Measurements from ENCODE around the gene CPLANE1.
"Not testable (repeated sequence)": the region's sequence is repeated elsewhere in the genome, so short reads cannot be mapped to it uniquely, and the experiment has no call there.

CPLANE1 gene

DNA sequence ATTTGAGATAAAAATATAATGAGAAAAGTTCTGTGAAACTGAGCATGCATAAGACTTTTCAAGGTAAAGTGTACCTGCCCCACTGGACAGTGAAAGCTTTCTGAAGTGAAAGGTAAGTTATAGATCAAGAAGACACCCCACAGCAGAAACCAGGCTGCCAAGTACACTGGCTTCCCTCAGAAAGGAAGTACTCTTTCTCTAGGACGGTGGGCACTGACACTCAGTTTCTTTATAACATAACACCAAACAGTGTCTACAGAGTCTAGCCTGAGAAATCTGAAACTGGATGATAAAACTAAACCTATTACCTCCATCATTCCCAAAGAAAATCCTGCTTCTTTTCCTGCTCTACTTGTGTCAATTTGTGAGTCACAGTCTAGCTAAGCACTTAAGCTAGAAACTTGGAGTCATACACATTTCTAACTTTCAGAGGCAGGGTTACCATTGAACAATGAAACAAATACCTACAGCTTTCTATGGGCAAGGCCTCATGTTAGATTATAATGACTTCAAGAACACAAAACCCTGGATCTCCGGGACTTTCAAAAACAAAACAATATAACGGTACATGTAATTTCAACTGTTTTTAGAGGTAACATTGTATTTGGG is 136.7 kb downstream of the CPLANE1 start:
- DNase-seq = no peak

DNA sequence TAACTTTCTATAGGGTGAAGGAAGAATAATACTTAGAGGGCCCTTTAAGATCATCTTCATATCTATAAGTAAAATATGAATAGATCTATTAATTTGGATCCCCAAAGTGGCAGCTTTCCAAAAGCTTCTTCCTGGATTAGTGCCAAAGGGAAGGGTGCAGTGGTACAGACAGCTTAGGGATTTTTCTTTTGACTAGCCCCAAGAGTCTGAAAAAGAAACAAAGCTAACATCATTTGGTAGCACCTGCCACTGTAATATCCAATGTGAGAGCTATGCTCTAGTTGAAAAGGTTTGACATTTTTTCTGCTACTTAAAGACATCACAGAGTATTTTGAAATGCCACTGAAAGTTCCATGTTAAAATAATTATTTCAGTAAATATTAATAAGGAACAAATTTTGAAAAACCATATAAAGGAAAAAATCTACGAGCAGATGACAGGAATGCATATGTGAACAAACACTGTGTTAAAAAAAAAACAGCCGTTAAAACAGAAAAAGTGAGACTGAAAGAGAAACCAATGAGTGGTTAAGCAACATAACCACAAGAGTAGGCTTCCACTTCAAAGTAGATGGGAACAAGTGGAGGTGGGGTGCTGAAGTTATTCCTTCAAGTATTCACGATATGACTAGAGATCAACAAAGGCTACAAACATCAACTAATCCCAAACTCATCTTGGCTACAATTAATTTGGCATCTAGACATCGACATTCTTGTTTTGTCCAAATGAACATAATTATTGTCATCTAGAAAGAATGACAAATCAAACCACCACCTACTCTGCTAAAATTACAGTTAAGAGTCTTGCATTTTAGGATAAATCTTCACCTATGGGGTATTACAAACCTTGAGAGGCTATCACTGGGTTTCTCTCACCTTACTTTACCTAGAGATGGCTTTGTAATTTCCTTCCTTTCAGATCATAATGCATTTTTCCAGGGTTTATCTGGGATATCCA is 137.5 kb downstream of the CPLANE1 start:
- no peak for DNase-seq

DNA sequence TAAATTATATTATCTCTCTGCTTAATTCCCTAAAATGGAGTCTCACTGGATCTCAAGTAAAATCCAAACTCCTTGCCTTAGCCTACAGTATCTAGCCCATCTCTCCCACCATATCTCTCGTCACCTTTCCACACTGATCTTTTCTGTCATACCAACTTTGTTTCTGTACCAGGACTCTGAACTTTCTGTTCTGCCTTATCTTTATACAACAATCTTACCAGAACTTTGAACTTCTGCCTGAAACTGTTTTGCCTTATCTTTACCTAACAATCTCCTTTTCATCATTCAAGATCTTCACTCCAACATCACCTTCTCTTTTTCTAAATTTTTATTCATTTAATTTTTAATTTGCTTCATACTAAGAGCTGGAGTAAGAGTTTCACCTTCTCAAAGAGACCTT is 139.0 kb downstream of the CPLANE1 start:
- DNase-seq = no peak

DNA sequence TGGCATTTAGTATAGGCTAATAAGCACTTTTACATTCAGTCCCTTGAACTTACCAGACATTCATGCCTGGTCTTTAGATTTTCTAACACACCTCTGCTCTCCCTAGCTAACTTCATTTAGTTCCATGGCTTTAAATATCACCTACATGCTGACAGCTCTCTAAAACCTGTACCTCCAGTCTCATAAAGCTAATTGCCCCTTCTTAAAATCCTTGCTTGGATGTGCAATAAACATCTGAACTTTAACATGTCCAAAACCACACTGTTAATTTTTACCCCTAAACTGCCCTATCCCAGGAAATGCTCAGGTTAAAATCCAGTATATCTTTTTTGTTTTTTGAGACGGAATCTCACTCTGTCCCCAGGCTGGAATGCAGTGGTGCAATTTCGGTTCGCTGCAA is 139.8 kb downstream of the CPLANE1 start:
- no peak for DNase-seq

DNA sequence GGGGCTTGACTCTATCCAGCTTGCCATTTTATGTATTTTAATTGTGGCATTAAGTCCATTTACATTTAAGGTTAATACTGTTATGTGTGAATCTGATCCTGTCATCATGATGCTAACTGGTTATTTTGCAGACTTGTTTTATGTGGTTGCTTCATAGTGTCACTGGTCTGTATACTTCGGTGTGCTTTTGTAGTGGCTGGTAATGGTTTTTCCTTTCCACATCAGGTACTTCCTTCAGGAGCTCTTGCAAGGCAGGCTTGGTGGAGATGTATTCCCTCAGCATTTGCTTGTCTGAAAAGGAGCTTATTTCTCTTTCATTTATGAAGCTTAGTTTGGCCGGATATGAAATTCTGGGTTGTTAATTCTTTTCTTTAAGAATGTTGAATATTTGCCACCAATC is 145.9 kb downstream of the CPLANE1 start:
- DNase-seq = no peak

DNA sequence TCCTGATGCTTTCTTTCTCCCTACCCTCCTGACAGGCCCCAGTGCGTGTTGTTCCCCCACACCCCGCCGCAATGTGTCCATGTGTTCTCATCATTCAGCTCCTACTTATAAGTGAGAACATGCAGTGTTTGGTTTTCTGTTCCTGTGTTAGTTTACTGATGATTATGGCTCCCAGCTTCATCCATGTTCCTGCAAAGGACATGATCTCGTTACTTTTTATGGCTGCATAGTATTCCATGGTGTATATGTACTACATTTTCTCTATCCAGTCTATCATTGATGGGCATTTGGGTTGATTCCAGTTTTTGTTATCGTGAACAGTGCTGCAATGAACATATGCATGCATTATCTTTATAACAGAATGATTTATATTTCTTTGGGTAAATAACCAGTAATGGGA is 149.9 kb downstream of the CPLANE1 start:
- DNase-seq = not testable (repeated sequence)

DNA sequence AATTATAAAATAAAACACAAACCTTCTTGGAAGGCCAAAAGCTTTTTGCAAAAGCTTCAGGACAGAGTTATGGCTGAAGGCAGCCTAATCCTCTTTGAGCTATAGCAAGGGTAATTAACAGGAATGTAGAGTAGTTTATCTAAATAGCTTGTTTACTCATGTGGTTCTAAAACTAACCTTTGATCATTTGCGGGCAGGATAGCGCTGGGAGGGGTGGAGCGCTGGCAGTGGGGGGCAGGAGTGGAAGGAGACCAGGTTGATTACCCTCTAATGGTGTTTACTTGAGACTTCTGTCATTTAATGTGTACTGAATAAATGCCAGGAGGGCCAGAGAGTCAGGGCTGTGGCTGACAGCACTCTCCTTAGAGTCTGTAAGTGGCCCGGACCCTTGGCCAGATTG is 155.4 kb downstream of the CPLANE1 start:
- DNase-seq = not testable (repeated sequence)

DNA sequence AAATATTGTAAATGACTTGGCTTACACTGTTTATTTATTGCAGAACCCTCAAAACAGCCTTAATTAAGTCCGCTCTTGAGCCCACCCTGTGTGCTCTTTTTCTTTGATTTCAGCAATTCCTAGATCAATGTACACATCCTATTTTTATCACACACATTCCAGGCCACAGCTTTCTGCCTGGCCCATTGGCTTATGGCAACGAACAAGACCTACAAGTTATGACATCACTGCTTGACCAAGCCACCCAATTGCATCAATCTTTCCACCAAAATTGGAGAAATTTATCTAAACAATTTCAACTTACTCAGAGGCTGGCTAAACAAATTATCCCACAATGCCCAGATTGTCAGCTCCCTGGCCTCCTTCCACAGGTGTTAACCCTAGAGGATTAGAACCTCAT is 158.4 kb downstream of the CPLANE1 start:
- DNase-seq = no peak

DNA sequence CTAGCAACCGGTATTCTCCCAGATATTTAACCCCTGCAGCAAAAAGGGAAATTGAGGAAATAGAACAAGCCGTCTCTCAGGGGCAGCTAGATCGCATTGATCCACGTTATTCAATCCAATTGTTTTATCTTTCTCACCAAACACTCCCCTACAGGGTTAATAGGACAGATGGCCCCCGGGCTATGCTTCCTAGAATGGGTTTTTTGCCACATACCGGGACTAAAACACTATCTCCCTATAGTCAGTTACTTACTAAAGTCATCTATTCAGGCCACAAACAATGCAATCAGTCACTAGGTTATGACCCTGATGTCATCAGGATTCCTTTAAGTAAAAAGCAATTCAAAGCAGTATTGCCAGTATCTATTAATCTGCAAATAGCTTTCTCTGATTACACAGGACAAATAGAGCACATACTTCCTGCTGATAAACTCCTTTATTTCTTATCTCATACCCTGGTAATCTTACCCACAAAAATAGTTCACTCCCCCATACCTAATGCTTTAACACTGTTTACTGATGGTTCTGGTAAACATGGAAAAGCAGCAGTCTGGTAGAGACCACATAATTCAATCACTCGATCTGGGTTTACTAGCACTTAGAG is 159.0 kb downstream of the CPLANE1 start:
- DNase-seq = no peak

DNA sequence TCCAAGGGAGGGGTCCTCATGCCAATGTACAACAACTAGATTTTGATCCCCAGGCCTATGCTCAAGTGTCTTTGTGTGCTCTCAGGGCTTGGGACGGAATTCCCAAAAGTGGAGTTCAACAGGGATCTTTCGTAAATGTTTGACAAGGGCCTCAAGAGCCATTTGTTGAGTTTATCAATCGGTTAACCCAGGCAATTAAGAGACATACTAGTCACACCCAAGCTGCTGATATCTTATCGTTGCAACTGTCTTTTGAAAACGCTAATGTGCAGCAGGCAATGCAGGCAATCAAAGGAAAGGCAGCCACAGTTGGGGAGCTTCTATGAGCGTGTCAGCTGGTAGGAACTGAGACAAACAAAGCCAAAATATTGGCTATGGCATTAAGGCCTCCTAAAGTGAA is 161.2 kb downstream of the CPLANE1 start:
- no peak for DNase-seq

DNA sequence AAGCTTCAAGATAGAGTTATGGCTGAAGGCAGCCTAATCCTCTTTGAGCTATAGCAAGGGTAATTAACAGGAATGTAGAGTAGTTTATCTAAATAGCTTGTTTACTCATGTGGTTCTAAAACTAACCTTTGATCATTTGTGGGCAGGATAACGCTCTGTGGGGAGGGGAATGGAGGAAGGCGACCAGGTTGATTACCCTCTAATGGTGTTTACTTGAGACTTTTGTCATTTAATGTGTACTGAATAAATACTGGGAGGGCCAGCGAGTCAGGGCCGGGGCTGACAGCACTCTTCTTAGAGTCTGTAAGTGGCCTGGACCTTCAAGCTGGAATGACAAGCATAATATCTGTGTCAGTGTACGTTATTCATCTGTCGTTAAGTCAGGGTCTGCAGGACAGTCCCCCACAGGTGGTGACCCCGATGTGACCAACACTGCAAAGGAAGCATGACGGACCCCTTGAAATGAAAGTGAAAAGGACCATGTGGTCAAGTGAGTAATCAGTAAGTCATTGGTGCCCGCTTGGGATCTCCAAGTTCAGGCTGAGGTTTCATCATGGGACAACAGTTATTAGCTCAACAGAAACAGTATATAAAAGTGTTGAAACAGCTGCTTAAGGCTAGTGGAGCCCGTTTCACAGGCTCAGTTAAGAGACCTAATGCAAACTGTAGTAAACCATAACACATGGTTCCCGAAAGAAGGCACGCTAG is 162.6 kb downstream of the CPLANE1 start:
- DNase-seq = no peak

DNA sequence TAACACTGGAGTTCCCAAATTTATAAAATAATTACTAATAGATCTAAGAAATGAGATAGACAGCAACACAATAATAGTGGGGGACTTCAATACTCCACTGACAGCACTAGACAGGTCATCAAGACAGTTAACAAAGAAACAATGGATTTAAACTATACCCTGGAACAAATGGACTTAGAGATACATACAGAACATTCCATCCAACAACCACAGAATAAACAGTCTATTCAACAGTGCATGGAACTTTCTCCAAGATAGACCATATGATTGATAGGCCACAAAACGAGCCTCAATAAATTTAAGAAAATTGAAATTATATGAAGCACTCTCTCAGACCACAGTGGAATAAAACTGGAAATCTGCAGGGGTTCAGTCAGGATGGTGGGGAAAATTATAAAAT is 163.2 kb downstream of the CPLANE1 start:
- DNase-seq = not testable (repeated sequence)

DNA sequence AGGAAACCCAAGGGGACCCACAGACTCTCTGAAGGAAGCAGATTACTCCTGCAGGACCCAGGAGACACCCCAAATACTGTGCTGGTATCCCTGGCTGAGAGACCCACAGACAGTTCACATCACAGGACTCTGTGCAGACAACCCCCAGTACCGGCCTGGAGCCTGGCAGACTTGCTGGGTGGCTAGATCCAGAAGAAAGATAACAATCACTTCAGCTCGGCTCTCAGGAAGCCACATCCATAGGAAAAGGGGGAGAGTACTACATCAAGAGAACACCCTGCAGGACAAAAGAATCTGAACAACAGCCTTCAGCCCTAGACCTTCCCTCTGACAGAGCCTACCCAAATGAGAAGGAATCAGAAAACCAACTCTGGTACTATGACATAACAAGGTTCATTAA is 166.2 kb downstream of the CPLANE1 start:
- DNase-seq = not testable (repeated sequence)

DNA sequence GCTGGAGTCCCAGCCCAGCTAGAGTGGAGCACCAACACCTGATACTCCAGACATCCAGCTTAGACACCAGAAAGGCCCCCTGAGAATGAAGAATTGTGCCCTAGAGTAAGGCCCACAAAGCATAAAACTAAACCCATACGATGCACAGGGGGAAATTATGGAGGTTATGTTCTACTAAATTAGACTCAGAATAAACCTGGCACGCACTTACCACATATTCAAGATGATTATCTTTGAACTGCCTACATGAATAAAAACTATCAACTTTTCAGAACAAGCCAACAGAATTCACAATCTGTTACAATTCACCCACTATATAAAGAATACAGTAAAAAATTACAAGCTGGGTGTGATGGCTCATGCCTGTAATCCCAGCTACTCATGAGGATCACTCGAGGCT is 168.5 kb downstream of the CPLANE1 start:
- DNase-seq = no peak

DNA sequence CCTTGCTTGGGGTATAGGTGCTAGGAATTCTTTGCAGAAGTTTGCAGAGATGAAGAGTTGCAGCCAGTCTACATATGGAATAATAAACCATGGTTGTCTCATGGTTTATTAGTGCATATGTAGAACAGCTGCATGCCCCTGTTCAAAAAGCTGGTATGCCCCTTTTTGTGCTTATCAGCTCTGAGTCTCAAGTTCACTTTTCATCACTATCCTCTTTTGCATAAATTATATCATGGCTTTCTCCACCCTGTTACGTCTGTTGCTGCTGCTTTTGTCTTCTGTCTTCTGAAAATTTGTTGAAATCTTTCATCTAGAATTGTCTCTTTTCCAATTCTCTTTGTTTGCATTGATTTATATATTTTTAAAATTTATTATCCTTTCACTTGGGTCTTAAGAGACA is 172.0 kb downstream of the CPLANE1 start:
- DNase-seq = no peak

DNA sequence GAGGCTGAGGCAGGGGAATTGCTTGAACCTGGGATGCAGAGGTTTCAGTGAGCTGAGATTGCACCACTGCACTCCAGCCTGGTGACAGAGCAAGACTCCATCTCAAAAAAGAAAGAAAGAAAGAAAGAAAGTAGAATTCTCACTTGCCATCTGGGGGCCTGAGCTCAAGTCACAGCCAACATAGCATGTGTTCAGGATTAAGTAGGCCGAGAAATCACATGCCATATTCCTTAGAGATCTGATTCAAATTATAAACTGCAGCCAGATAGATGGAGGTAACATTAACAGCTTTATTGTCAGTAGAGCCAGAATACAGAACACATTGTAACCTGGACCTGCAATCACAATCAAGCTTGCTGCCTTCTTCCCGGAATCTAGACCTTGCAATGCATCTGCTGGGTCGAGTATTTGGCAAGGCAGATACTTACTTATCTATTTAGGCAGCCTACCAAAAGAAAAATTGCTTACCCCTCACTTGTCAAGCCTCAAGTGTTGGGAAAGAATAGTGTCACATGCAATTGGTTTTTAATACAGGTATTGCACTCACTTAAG is 173.7 kb downstream of the CPLANE1 start:
- DNase-seq = no peak

DNA sequence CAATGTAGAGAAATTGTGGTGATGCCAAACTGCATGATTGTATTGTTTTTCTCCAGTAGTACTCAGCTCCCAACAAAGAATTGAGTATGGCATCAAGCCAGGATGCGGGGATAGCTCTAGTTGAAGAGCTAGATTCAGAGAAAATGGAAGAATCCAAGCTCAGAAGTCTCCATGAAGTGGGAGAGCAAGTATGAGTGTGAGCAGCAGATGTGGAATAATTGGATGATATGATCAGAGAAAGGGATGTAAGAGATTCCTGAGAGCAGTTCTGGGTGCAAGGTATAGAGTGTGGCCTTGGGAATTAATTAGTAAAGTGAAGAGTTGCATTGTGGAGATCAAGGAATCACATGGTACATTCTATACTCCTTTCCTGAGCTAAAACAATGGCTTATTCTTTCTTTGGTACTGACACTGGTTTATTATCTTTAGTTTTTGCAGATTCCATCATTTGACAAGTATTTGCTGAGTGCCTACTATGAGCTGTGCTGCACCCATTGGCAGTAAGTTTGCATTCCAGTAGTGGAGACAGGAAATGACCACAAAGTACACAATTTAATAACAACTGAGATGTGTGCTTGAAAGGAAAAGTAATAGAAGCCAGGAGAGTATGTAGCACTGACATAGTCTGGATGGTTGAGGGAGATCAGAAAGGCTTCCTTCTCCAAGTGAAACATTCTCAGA is 177.1 kb downstream of the CPLANE1 start:
- no peak for DNase-seq

DNA sequence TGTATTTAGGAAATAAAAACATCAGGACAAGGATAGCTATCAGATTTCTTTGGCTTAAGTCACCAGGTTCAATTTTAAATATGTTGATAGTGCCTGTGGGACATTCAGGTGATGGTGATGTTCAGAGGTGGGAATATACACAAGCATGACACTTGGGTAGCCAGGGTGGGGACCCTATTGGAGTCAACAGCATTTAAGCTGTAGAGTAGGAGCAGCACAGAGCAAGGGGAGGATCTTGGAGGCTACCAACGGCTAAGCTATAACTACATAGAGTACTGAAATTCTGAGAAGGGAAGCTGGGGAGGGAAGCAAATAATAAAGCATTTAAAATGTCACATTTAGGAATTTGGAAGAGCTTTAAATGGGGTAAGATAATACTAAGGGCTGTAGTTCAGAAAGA is 177.7 kb downstream of the CPLANE1 start:
- no peak for DNase-seq

DNA sequence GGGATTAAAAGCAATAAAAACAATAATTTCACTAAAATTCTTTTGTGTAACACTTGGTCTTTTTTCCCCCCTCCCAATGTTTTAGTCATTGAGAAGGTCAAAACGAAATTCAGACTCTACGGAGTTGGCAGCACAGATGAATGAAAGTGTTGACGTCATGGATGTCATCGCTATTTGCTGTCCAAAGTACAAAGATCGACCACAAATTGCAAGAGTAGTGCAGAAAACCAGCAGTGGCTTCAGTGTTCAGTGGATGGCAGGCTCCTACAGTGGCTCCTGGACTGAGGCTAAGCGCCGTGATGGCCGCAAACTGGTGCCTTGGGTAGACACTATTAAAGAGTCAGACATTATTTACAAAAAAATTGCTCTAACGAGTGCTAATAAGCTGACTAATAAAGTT is 184.7 kb downstream of the CPLANE1 start:
- no peak for DNase-seq

DNA sequence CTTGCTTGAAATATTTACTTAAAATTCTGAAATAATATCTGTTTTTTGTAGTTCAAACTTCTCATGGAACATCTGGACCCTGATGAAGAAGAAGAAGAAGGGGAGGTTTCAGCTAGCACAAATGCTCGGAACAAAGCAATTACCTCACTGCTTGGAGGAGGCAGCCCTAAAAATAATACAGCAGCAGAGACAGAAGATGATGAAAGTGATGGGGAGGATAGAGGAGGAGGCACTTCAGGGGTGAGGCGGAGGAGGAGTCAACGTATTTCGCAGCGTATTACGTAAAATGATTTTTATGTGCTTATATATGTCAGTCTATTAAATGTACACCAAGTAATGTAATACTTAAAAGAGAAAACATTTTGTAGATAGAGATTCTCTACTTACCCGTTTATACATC is 185.4 kb downstream of the CPLANE1 start:
- DNase-seq = no peak

DNA sequence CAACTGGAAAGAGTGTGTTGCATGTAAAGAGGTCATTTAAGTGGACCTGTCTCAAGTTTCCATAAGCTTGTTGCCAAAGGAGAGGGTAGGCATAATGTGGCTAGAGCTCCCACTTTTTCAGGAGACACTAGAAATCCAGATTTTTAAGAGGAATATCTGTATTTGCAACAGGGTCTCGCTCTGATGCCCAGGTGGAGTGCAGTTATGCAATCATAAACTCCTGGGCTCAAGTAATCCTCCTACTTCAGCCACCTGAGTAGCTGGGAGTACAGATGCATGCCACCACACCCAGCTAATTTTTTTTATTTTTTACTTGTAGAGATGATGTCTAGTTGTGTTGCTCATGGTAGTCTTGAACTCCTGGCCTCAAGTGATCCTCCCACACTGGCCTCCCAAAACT is 189.1 kb downstream of the CPLANE1 start:
- DNase-seq = no peak

DNA sequence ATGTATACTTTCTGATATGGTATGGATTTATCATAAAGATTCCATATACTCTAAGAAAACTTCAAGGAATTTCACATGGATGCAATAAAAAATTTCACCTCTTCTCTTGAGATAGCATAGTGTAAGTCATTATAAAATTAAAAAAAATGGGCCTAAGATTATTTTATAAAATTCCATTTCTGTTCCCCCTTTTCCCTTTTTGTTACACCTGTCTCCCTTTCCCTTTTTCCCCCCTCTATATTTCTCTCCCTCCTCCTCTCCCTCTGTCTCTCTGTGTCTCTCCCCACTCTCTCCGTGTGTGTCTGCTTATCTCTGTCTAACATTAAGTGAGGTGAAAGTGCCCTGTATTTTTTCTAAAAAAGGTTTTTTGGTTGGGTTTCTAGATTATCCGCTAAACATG is 192.4 kb downstream of the CPLANE1 start:
- DNase-seq = no peak
